Liver (tissue), 9 donors: ENCODE measurements around the gene SERPINA4. TPM values are rescaled to one million over a fixed set of nuclear protein-coding genes. Genes with fewer than 3 reads are reported as not detected.
A peak's percentile ranks its signal among the peaks of the same experiment; 100 is the strongest.

Experiments
- DNase-seq: peaks from one replicate; pipeline ENCODE4 v3.0.0-alpha.2; 2017; ENCODE audit warnings: low spot score
- H3K27ac ChIP-seq, 2 donors: one replicate each; pipeline ENCODE4 v1.7.0; 2013; ENCODE audit warnings: inconsistent platforms in 2 of 2, low read length in 2 of 2, control low read depth in 1 of 2, low read depth in 1 of 2, mild to moderate bottlenecking in 1 of 2
- H3K27me3 ChIP-seq, 4 donors: one replicate each; pipeline versions ENCODE4 v1.6.1 to v1.7.0; 2013; ENCODE audit warnings: low read length in 3 of 4, inconsistent platforms in 1 of 4, mild to moderate bottlenecking in 1 of 4, moderate library complexity in 1 of 4; ENCODE audit not compliant: control insufficient read depth in 4 of 4, insufficient read depth in 4 of 4
- H3K36me3 ChIP-seq, 4 donors: one replicate each; pipeline versions ENCODE4 v1.6.1 to v1.7.0; 2013; ENCODE audit warnings: low read length in 3 of 4, mild to moderate bottlenecking in 3 of 4, low read depth in 1 of 4, moderate library complexity in 1 of 4; ENCODE audit not compliant: control insufficient read depth in 4 of 4, insufficient read depth in 3 of 4
- H3K4me1 ChIP-seq, 4 donors: one replicate each; pipeline versions ENCODE4 v1.6.1 to v1.7.0; 2013; ENCODE audit warnings: low read length in 3 of 4, mild to moderate bottlenecking in 3 of 4, moderate library complexity in 1 of 4; ENCODE audit not compliant: control insufficient read depth in 4 of 4, insufficient read depth in 4 of 4
- H3K4me3 ChIP-seq, 3 donors: one replicate each; pipeline versions ENCODE4 v1.6.1 to v1.7.0; 2013; ENCODE audit warnings: low read length in 3 of 3, control low read depth in 1 of 3, low read depth in 1 of 3, mild to moderate bottlenecking in 1 of 3
- H3K9ac ChIP-seq, 2 donors: one replicate each; pipeline ENCODE4 v1.7.0; 2013; ENCODE audit warnings: low read length in 2 of 2, mild to moderate bottlenecking in 2 of 2, moderate library complexity in 2 of 2, control low read depth in 1 of 2, low read depth in 1 of 2
- H3K9me3 ChIP-seq, 4 donors: one replicate each; pipeline versions ENCODE4 v1.6.1 to v1.7.0; 2013; ENCODE audit warnings: low read length in 3 of 4; ENCODE audit not compliant: control insufficient read depth in 4 of 4
- ATF3 ChIP-seq: IDR thresholded peaks from 2 replicates; pipeline ENCODE4 v1.6.1; 2016; ENCODE audit warnings: antibody characterized with exemption
- CTCF ChIP-seq: fragments of 150-350 bp; IDR thresholded peaks from 2 replicates; pipeline ENCODE4 v1.5.1; 2017; ENCODE audit warnings: improper control_type of control experiment, low read depth, low read length; ENCODE audit not compliant: missing input control
- EGR1 ChIP-seq, 2 donors: IDR thresholded peaks; 2 replicates each; pipeline ENCODE4 v1.6.1; 2016 to 2018; ENCODE audit warnings: antibody characterized with exemption in 2 of 2, low read depth in 2 of 2
- FOXA2 ChIP-seq: IDR thresholded peaks from 2 replicates; pipeline ENCODE4 v1.6.1; 2016; ENCODE audit warnings: antibody characterized with exemption
- GABPA ChIP-seq, 2 donors: IDR thresholded peaks in 1 of 2; conservative IDR thresholded peaks in 1 of 2; 2 replicates each; pipeline ENCODE4 v1.6.1; 2016; ENCODE audit warnings: antibody characterized with exemption in 2 of 2, mild to moderate bottlenecking in 1 of 2, moderate library complexity in 1 of 2
- HNF4A ChIP-seq, 2 donors: conservative IDR thresholded peaks; 2 replicates each; pipeline ENCODE4 v1.6.1; 2016; ENCODE audit warnings: antibody characterized with exemption in 2 of 2, mild to moderate bottlenecking in 2 of 2
- HNF4G ChIP-seq: IDR thresholded peaks from 2 replicates; pipeline ENCODE4 v1.6.1; 2016; ENCODE audit warnings: antibody characterized with exemption
- MAX ChIP-seq: IDR thresholded peaks from 2 replicates; pipeline ENCODE4 v1.6.1; 2016; ENCODE audit warnings: antibody characterized with exemption
- NR2F2 ChIP-seq: IDR thresholded peaks from 2 replicates; pipeline ENCODE4 v1.6.1; 2016; ENCODE audit warnings: antibody characterized with exemption
- RAD21 ChIP-seq, 2 donors: IDR thresholded peaks; 2 replicates each; pipeline ENCODE4 v1.6.1; 2016; ENCODE audit warnings: antibody characterized with exemption in 2 of 2, mild to moderate bottlenecking in 2 of 2
- REST ChIP-seq: IDR thresholded peaks from 2 replicates; pipeline ENCODE4 v1.6.1; 2016; ENCODE audit warnings: antibody characterized with exemption, mild to moderate bottlenecking
- SP1 ChIP-seq: IDR thresholded peaks from 2 replicates; pipeline ENCODE4 v1.6.1; 2018; ENCODE audit warnings: antibody characterized with exemption, mild to moderate bottlenecking
- TAF1 ChIP-seq: conservative IDR thresholded peaks from 2 replicates; pipeline ENCODE4 v1.6.1; 2016; ENCODE audit warnings: antibody characterized with exemption, mild to moderate bottlenecking
- YY1 ChIP-seq: IDR thresholded peaks from 2 replicates; pipeline ENCODE4 v1.6.1; 2016; ENCODE audit warnings: antibody characterized with exemption, mild to moderate bottlenecking
- ZBTB33 ChIP-seq: IDR thresholded peaks from 2 replicates; pipeline ENCODE4 v1.6.1; 2016; ENCODE audit warnings: antibody characterized with exemption
- WGBS: extraction: QIAGEN DNeasy Blood & Tissue Kit; methylation state at CpG from one replicate; pipeline ENCODE4 v1.1.7; 2013; 5-methylcytosine and 5-hydroxymethylcytosine counted together
- polyA plus RNA-seq, 2 donors: library from polyadenylated mRNA; stranded (reverse) in 1 of 2; unstranded in 1 of 2; fragments of 200-250 nt in 1 of 2; fragments of >200 nt in 1 of 2; fragmentation: Nextera tagmentation in 1 of 2; extraction: Ambion mirVana in 1 of 2; gene quantifications; one replicate each; pipeline versions ENCODE4 v1.2.1 to v1.2.3, GENCODE V29; 2013 to 2015
- total RNA-seq, 2 donors: library from RNA; depleted of rRNA; stranded (reverse); fragments of >200 nt; gene quantifications; one replicate each; pipeline ENCODE4 v1.2.3, GENCODE V29; 2014
- donor health status: healthy.
- donor health status: healthy.
- donor health status: healthy.
- donor health status: healthy.
- donor health status: healthy.

The SERPINA4 gene
- total and polyA plus RNA-seq, 4 donors: 50.5 to 150 (median 74.0) TPM

- 46% methylated on average over 7 of the region's 7 CpGs for WGBS
- Histone ChIP-seq H3K36me3 (peaks cover 6 to 29% (median 20%) of the 10 kb centered on the region in 4 donors), H3K9ac (no peak overlapping the region), H3K9me3 (no peaks in the 10 kb centered on the region), H3K4me1 (peaks cover 11 to 72% (median 44%) of the 10 kb centered on the region in 4 donors), H3K4me3 (peak overlapping the region; percentile 0 to 92 (median 44)), H3K27me3 (no peaks in the 10 kb centered on the region), H3K27ac (peak overlapping the region; percentile 28 to 67)
- TF ChIP-seq TAF1 (no peak), MAX (no peak), FOXA2 (no peak), ATF3 (no peak), EGR1 (IDR thresholded peaks at IDR 0.05; ENCODE audit: low read depth in 2 of 2) (no peak), ZBTB33 (no peak), RAD21 (IDR thresholded peaks at IDR 0.05) (no peak), HNF4A (conservative IDR thresholded peaks at IDR 0.05) (no peak), SP1 (no peak), NR2F2 (no peak), YY1 (no peak), REST (no peak), HNF4G (no peak)
- no peak for DNase-seq
Observed at GRCh38 chr14:94594441-94594840, 33.2 kb downstream of the SERPINA4 start.

- TF ChIP-seq RAD21 (IDR thresholded peaks at IDR 0.05) (peak in 1 of 2 donors; percentile 6), FOXA2 (no peak)
- Histone ChIP-seq H3K4me3 (peak overlapping the region; percentile 1 to 95 (median 92)), H3K4me1 (peaks cover 14 to 84% (median 53%) of the 10 kb centered on the region in 4 donors), H3K36me3 (peaks cover 2 to 15% (median 12%) of the 10 kb centered on the region in 4 donors), H3K27me3 (no peaks in the 10 kb centered on the region), H3K27ac (no peak overlapping the region), H3K9ac (no peak overlapping the region), H3K9me3 (no peaks in the 10 kb centered on the region)
- 54% methylated on average over 2 of the region's 2 CpGs for WGBS
- DNase-seq: no peak
Observed at GRCh38 chr14:94595912-94596311, 34.7 kb downstream of the SERPINA4 start.

- DNase-seq: no peak
- Histone ChIP-seq H3K27me3 (no peaks in the 10 kb centered on the region), H3K9me3 (no peaks in the 10 kb centered on the region), H3K4me1 (peaks cover 14 to 79% (median 54%) of the 10 kb centered on the region in 4 donors), H3K9ac (no peak overlapping the region), H3K27ac (peak overlapping the region; percentile 15 to 47), H3K4me3 (peak overlapping the region; percentile 61 to 95 (median 92)), H3K36me3 (peaks cover 2 to 10% (median 8%) of the 10 kb centered on the region in 4 donors)
- 82% methylated on average over 9 of the region's 9 CpGs for WGBS
- no peak for TF ChIP-seq CTCF
- no peak for TF ChIP-seq EGR1 (IDR thresholded peaks at IDR 0.05; ENCODE audit: low read depth in 2 of 2)
- TF ChIP-seq RAD21 (IDR thresholded peaks at IDR 0.05): no peak
- no peak for TF ChIP-seq FOXA2
- TF ChIP-seq HNF4A (conservative IDR thresholded peaks at IDR 0.05): no peak
- TF ChIP-seq ATF3: no peak
- TF ChIP-seq NR2F2: no peak
- TF ChIP-seq HNF4G: no peak
- TF ChIP-seq GABPA (IDR thresholded peaks at IDR 0.05 in 1 of 2, conservative IDR thresholded peaks at IDR 0.05 in 1 of 2): no peak
- TF ChIP-seq REST: no peak
Observed at GRCh38 chr14:94596361-94596760, 35.1 kb downstream of the SERPINA4 start.
